Esophagus squamous epithelium (tissue), 4 donors: Measurements from ENCODE around the gene MATN1.

Experiments
- POLR2A ChIP-seq, 4 donors: fragments of 450-650 bp; IDR thresholded peaks; one replicate each; pipeline ENCODE4 v1.6.1; 2017; ENCODE audit warnings: antibody characterized with exemption in 4 of 4, mild to moderate bottlenecking in 4 of 4, moderate library complexity in 3 of 4
- TF ChIP-seq, protein P1 (sequence below), 6 experiments: fragments of 450-650 bp in 4 of 6; fragments of 200-600 bp in 2 of 6; sonication (generic) in 2 of 6; IDR thresholded peaks; one replicate each; pipeline ENCODE4 v1.5.1; 2016 to 2019; ENCODE audit warnings: antibody characterized with exemption in 6 of 6, mild to moderate bottlenecking in 4 of 6, moderate library complexity in 4 of 6

DNA sequence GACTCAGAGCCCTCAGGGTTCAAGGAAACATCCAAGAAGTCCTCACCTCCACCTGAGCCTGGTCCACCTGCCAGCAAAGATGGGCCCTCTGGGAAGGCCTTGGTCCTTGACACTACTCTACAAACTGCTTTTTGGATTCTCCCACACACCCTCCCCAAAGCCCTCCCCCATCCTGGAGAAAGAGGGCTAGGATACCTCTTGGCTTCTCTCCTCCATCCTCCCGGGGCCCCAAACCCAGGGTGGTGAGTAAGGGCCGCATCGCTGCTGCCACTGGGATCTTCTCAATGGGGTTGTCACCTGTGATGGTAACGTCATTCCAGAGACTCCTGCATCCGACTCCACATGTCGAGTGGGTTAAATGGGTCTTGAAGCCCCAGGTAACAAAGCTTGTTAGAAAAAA lies 26.6 kb downstream of the MATN1 start:
- TF ChIP-seq, protein P1, sequence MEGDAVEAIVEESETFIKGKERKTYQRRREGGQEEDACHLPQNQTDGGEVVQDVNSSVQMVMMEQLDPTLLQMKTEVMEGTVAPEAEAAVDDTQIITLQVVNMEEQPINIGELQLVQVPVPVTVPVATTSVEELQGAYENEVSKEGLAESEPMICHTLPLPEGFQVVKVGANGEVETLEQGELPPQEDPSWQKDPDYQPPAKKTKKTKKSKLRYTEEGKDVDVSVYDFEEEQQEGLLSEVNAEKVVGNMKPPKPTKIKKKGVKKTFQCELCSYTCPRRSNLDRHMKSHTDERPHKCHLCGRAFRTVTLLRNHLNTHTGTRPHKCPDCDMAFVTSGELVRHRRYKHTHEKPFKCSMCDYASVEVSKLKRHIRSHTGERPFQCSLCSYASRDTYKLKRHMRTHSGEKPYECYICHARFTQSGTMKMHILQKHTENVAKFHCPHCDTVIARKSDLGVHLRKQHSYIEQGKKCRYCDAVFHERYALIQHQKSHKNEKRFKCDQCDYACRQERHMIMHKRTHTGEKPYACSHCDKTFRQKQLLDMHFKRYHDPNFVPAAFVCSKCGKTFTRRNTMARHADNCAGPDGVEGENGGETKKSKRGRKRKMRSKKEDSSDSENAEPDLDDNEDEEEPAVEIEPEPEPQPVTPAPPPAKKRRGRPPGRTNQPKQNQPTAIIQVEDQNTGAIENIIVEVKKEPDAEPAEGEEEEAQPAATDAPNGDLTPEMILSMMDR (IDR thresholded peaks at IDR 0.05), result no peak
- TF ChIP-seq POLR2A (IDR thresholded peaks at IDR 0.05), result no peak
